Ovary (tissue), 3 donors: Measurements from ENCODE around the gene PIGL.

Experiments
- EP300 ChIP-seq: sonication (generic); formaldehyde crosslinking; IDR thresholded peaks from one replicate; pipeline ENCODE4 v1.6.1; 2017; ENCODE audit warnings: antibody characterized with exemption
- POLR2A ChIP-seq: fragments of 450-650 bp; IDR thresholded peaks from one replicate; pipeline ENCODE4 v1.6.1; 2017; ENCODE audit warnings: antibody characterized with exemption, mild to moderate bottlenecking, moderate library complexity
- TF ChIP-seq, protein P1 (sequence below), 3 donors: fragments of 450-650 bp in 2 of 3; fragments of 200-600 bp in 1 of 3; IDR thresholded peaks; one replicate each; pipeline versions ENCODE4 v1.5.1 to v1.8.0; 2016 to 2022; ENCODE audit warnings: antibody characterized with exemption in 3 of 3, mild to moderate bottlenecking in 1 of 3
- donor health status: DM: no; HTN: no; CAD: no.

DNA sequence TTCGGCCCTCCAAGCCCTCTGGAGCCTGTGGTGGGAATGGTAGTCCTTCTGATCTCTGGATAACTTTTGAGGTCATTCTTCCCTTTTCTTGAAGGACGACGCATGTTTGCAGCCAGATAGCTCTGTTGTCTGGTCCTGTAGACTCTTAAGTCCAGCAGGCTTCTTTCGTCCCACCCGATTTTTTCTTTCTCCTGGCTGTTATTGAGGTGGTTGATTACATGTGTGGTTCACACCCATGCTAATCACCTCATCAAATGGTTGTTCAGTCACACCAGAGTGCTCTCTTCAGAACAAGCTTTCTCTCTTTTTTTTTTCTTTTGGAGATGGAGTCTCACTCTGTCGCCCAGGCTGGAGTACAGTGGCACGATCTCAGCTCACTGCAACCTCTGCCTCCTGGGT lies 30.6 kb downstream of the PIGL start:
- TF ChIP-seq, protein P1, sequence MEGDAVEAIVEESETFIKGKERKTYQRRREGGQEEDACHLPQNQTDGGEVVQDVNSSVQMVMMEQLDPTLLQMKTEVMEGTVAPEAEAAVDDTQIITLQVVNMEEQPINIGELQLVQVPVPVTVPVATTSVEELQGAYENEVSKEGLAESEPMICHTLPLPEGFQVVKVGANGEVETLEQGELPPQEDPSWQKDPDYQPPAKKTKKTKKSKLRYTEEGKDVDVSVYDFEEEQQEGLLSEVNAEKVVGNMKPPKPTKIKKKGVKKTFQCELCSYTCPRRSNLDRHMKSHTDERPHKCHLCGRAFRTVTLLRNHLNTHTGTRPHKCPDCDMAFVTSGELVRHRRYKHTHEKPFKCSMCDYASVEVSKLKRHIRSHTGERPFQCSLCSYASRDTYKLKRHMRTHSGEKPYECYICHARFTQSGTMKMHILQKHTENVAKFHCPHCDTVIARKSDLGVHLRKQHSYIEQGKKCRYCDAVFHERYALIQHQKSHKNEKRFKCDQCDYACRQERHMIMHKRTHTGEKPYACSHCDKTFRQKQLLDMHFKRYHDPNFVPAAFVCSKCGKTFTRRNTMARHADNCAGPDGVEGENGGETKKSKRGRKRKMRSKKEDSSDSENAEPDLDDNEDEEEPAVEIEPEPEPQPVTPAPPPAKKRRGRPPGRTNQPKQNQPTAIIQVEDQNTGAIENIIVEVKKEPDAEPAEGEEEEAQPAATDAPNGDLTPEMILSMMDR (IDR thresholded peaks at IDR 0.05), result no peak
- TF ChIP-seq POLR2A (no peak), EP300 (no peak)
